HEK293 (cell line): ENCODE measurements around the gene PTPRA.
A peak's percentile ranks its signal among the peaks of the same experiment; 100 is the strongest.

Experiments
- CTCF ChIA-PET: fragments of 350-600 bp; formaldehyde crosslinking; extraction: SDS; loops from one replicate; lab custom pipeline; 2021; ENCODE audit warnings: antibody characterized with exemption; lab: Yijun Ruan, JAX
- POLR2A ChIA-PET: fragments of 300-600 bp; formaldehyde crosslinking; extraction: SDS; loops from one replicate; lab custom pipeline; 2020; ENCODE audit warnings: antibody characterized with exemption, inconsistent platforms; lab: Yijun Ruan, JAX
- H3K27ac ChIP-seq: fragments of 200-500 bp; sonication (Bioruptor generic); 2 replicates; pipeline ENCODE4 v1.5.1; 2014; ENCODE audit warnings: low read depth, low read length, control low read depth, inconsistent platforms; ENCODE audit errors: extremely low read depth
- H3K36me3 ChIP-seq, 2 experiments: fragments of 200-500 bp in 1 of 2; sonication (Bioruptor generic) in 1 of 2; 1 replicate in 1 of 2; 2 replicates in 1 of 2; pipeline ENCODE4 v1.5.1; 2014 to 2017; ENCODE audit warnings: inconsistent platforms in 2 of 2, low read length in 2 of 2; ENCODE audit not compliant: control insufficient read depth in 2 of 2, insufficient read depth in 1 of 2
- H3K4me1 ChIP-seq: fragments of 200-500 bp; sonication (Bioruptor generic); 2 replicates; pipeline ENCODE4 v1.5.1; 2014; ENCODE audit warnings: mild to moderate bottlenecking, low read length, inconsistent platforms; ENCODE audit not compliant: control insufficient read depth, insufficient read depth
- H3K4me3 ChIP-seq: 2 replicates; pipeline ENCODE4 v1.5.1; 2011; ENCODE audit warnings: low read depth, mild to moderate bottlenecking, control low read depth, low read length, moderate library complexity
- H3K9me3 ChIP-seq: fragments of 200-500 bp; sonication (Bioruptor generic); 2 replicates; pipeline ENCODE4 v1.5.1; 2014; ENCODE audit warnings: low read depth, low read length, inconsistent platforms; ENCODE audit not compliant: control insufficient read depth, insufficient read depth
- BCL6B ChIP-seq: fragments of 450-650 bp; formaldehyde crosslinking; IDR thresholded peaks from 2 replicates; pipeline ENCODE4 v1.5.1; 2017; ENCODE audit warnings: missing biosample characterization, missing genetic modification characterization
- EGR2 ChIP-seq: fragments of 450-650 bp; formaldehyde crosslinking; IDR thresholded peaks from 2 replicates; pipeline ENCODE4 v1.5.1; 2016; ENCODE audit warnings: low read depth, missing biosample characterization, missing genetic modification characterization
- OVOL3 ChIP-seq: fragments of 450-650 bp; formaldehyde crosslinking; IDR thresholded peaks from 2 replicates; pipeline ENCODE4 v1.5.1; 2016; ENCODE audit warnings: missing biosample characterization, missing genetic modification characterization
- PBX3 ChIP-seq: sonication (generic); formaldehyde crosslinking; IDR thresholded peaks from 2 replicates; pipeline ENCODE4 v1.8.1; 2022; ENCODE audit warnings: mild to moderate bottlenecking, moderate library complexity, missing genetic modification reagents
- PRDM1 ChIP-seq: fragments of 450-650 bp; formaldehyde crosslinking; IDR thresholded peaks from 2 replicates; pipeline ENCODE4; 2016; ENCODE audit warnings: missing biosample characterization, missing genetic modification characterization
- REPIN1 ChIP-seq: fragments of 450-650 bp; formaldehyde crosslinking; IDR thresholded peaks from 2 replicates; pipeline ENCODE4 v1.5.1; 2017; ENCODE audit warnings: missing biosample characterization, missing genetic modification characterization, low read depth
- SCRT1 ChIP-seq: fragments of 450-650 bp; formaldehyde crosslinking; IDR thresholded peaks from 2 replicates; pipeline ENCODE4 v1.5.1; 2016; ENCODE audit warnings: missing biosample characterization, missing genetic modification characterization, borderline replicate concordance
- SCRT2 ChIP-seq: fragments of 450-650 bp; formaldehyde crosslinking; IDR thresholded peaks from 2 replicates; pipeline ENCODE4 v1.5.1; 2016; ENCODE audit warnings: missing biosample characterization, missing genetic modification characterization
- SETDB1 ChIP-seq: IDR thresholded peaks from one replicate; pipeline ENCODE4 v1.6.1; 2017; ENCODE audit warnings: mild to moderate bottlenecking, low read length, moderate library complexity, mixed read lengths; ENCODE audit not compliant: insufficient read length
- SP2 ChIP-seq: fragments of 450-650 bp; formaldehyde crosslinking; IDR thresholded peaks from 2 replicates; pipeline ENCODE4 v1.5.1; 2016; ENCODE audit warnings: missing biosample characterization, missing genetic modification characterization
- ZFP41 ChIP-seq: fragments of 450-650 bp; formaldehyde crosslinking; IDR thresholded peaks from 2 replicates; pipeline ENCODE4 v1.5.1; 2016; ENCODE audit warnings: missing biosample characterization, missing genetic modification characterization, borderline replicate concordance
- ZIC2 ChIP-seq: fragments of 450-650 bp; formaldehyde crosslinking; IDR thresholded peaks from 2 replicates; pipeline ENCODE4 v1.5.1; 2016; ENCODE audit warnings: missing biosample characterization, missing genetic modification characterization
- ZNF132 ChIP-seq: fragments of 450-650 bp; formaldehyde crosslinking; IDR thresholded peaks from 2 replicates; pipeline ENCODE4 v1.5.1; 2017; ENCODE audit warnings: missing biosample characterization, missing genetic modification characterization, borderline replicate concordance
- ZNF16 ChIP-seq: fragments of 450-650 bp; formaldehyde crosslinking; IDR thresholded peaks from 2 replicates; pipeline ENCODE4 v1.5.1; 2016; ENCODE audit warnings: low read depth, missing biosample characterization, missing genetic modification characterization
- ZNF169 ChIP-seq: fragments of 450-650 bp; formaldehyde crosslinking; IDR thresholded peaks from 2 replicates; pipeline ENCODE4 v1.5.1; 2016; ENCODE audit warnings: missing biosample characterization, missing genetic modification characterization
- ZNF174 ChIP-seq: fragments of 450-650 bp; formaldehyde crosslinking; IDR thresholded peaks from 2 replicates; pipeline ENCODE4 v1.5.0; 2017; ENCODE audit warnings: missing biosample characterization, mild to moderate bottlenecking, missing genetic modification characterization
- ZNF18 ChIP-seq: fragments of 450-650 bp; formaldehyde crosslinking; IDR thresholded peaks from 2 replicates; pipeline ENCODE4 v1.5.1; 2016; ENCODE audit warnings: missing biosample characterization, missing genetic modification characterization
- ZNF2 ChIP-seq: fragments of 450-650 bp; formaldehyde crosslinking; IDR thresholded peaks from 2 replicates; pipeline ENCODE4 v1.5.1; 2016; ENCODE audit warnings: missing biosample characterization, missing genetic modification characterization
- ZNF214 ChIP-seq: fragments of 450-650 bp; formaldehyde crosslinking; IDR thresholded peaks from 2 replicates; pipeline ENCODE4 v1.5.1; 2017; ENCODE audit warnings: missing biosample characterization, mild to moderate bottlenecking, missing genetic modification characterization, borderline replicate concordance
- ZNF239 ChIP-seq: fragments of 450-650 bp; formaldehyde crosslinking; IDR thresholded peaks from 2 replicates; pipeline ENCODE4 v1.5.1; 2016; ENCODE audit warnings: missing biosample characterization, missing genetic modification characterization
- ZNF354C ChIP-seq: fragments of 450-650 bp; formaldehyde crosslinking; IDR thresholded peaks from 2 replicates; pipeline ENCODE4 v1.5.1; 2016; ENCODE audit warnings: missing biosample characterization, missing genetic modification characterization, low read depth, borderline replicate concordance
- ZNF449 ChIP-seq: fragments of 450-650 bp; formaldehyde crosslinking; IDR thresholded peaks from 2 replicates; pipeline ENCODE4 v1.5.1; 2017; ENCODE audit warnings: missing biosample characterization, mild to moderate bottlenecking, missing genetic modification characterization, moderate library complexity
- ZNF600 ChIP-seq: fragments of 450-650 bp; formaldehyde crosslinking; IDR thresholded peaks from 2 replicates; pipeline ENCODE4 v1.5.1; 2016; ENCODE audit warnings: missing biosample characterization, missing genetic modification characterization
- ZNF624 ChIP-seq: fragments of 450-650 bp; formaldehyde crosslinking; IDR thresholded peaks from 2 replicates; pipeline ENCODE4 v1.5.1; 2017; ENCODE audit warnings: missing biosample characterization, missing genetic modification characterization
- ZNF626 ChIP-seq: fragments of 450-650 bp; sonication (Bioruptor Pico); formaldehyde crosslinking; IDR thresholded peaks from 2 replicates; pipeline ENCODE4 v1.5.1; 2018; ENCODE audit warnings: missing biosample characterization, missing genetic modification characterization, inconsistent platforms
- ZNF654 ChIP-seq: fragments of 450-650 bp; formaldehyde crosslinking; IDR thresholded peaks from 2 replicates; pipeline ENCODE4 v1.5.1; 2016; ENCODE audit warnings: low read depth, missing biosample characterization, missing genetic modification characterization
- ZNF660 ChIP-seq: fragments of 450-650 bp; IDR thresholded peaks from 2 replicates; pipeline ENCODE4 v1.5.1; 2018; ENCODE audit warnings: missing biosample characterization, mild to moderate bottlenecking, missing genetic modification characterization
- ZNF768 ChIP-seq: fragments of 450-650 bp; formaldehyde crosslinking; IDR thresholded peaks from 2 replicates; pipeline ENCODE4 v1.5.1; 2018; ENCODE audit warnings: missing biosample characterization, mild to moderate bottlenecking, missing genetic modification characterization

PTPRA gene

GRCh38 chr20:2871111-2871465 is 2.2 kb upstream of the PTPRA start:
- CTCF ChIA-PET, result interaction anchor here (1.4 to 2.4 kb wide), 3 partner anchors 15 to 130 kb away, joined by 4 to 10 read pairs (median 9); no protein-coding TSS in a partner anchor

GRCh38 chr20:2871661-2872458 is 1.4 kb upstream of the PTPRA start:
- H3K4me1 ChIP-seq, result peaks cover 15% of the 10 kb centered on the region
- POLR2A ChIA-PET, result no interaction called here
- no peak for TF ChIP-seq SETDB1
- no peak for TF ChIP-seq ZNF654 (tag by site-specific recombination)
- 0 out of 2 replicates have a peak, but pooled peaks have one; percentile 19 for TF ChIP-seq EGR2 (tag by site-specific recombination)
- TF ChIP-seq OVOL3 (tag by site-specific recombination), result no peak
- no peak for TF ChIP-seq ZIC2 (tag by site-specific recombination)
- no peak for TF ChIP-seq ZNF2 (tag by site-specific recombination)
- TF ChIP-seq ZNF600, result no peak
- TF ChIP-seq ZNF214 (tag by site-specific recombination), result no peak
- TF ChIP-seq ZNF169 (tag by site-specific recombination), result no peak
- no peak for TF ChIP-seq ZNF768 (tag by site-specific recombination)
- TF ChIP-seq ZNF354C, result no peak
- no peak for TF ChIP-seq ZNF174
- TF ChIP-seq PBX3 (CRISPR knock-in tag), result no peak
- no peak for TF ChIP-seq SCRT2 (tag by site-specific recombination)
- no peak for TF ChIP-seq ZNF239 (tag by site-specific recombination)
- TF ChIP-seq BCL6B (tag by site-specific recombination), result no peak
- TF ChIP-seq ZNF132 (tag by site-specific recombination), result no peak
- 0 out of 2 replicates have a peak, but pooled peaks have one; percentile 27 for TF ChIP-seq ZNF18 (tag by site-specific recombination)
- no peak for TF ChIP-seq REPIN1 (tag by site-specific recombination)
- TF ChIP-seq SP2, result 0 out of 2 replicates have a peak, but pooled peaks have one; percentile 23
- no peak for TF ChIP-seq ZNF624 (tag by site-specific recombination)
- no peak for TF ChIP-seq ZNF16 (tag by site-specific recombination)
- TF ChIP-seq PRDM1 (tag by site-specific recombination), result peak; percentile 86
- TF ChIP-seq ZNF660, result no peak

More at GRCh38 chr20:2871111-2871465, 2.2 kb upstream of the PTPRA start:
- Histone ChIP-seq H3K4me1 (peaks cover 15% of the 10 kb centered on the region), H3K27ac (peak overlapping the region; percentile 47; the same call in 1 of the 2 replicates), H3K9me3 (no peaks in the 10 kb centered on the region)
- TF ChIP-seq SCRT1 (tag by site-specific recombination) (no peak), ZNF626 (tag by site-specific recombination) (no peak), ZFP41 (tag by site-specific recombination) (no peak), ZNF449 (tag by site-specific recombination) (peak; percentile 72; the same call in 1 of the 2 replicates), ZNF768 (tag by site-specific recombination) (no peak)
- TF ChIP-seq, all 188 proteins: peak for 1
- Histone ChIP-seq H3K36me3 (peaks cover 0 to 17% of the 10 kb centered on the region in 2 experiments; a peak in 1 of 3 replicates), H3K4me3 (no peak overlapping the region)
- POLR2A ChIA-PET, result interaction anchor here (1.1 kb wide), 1 partner anchor 33 kb away, joined by 3 read pairs; no protein-coding TSS in a partner anchor

More at GRCh38 chr20:2871661-2872458, 1.4 kb upstream of the PTPRA start:
- no peaks in the 10 kb centered on the region for H3K9me3 ChIP-seq
- H3K27ac ChIP-seq, result no peak overlapping the region; the same call in 1 of the 2 replicates
- CTCF ChIA-PET, result interaction anchor here (2.0 to 2.4 kb wide), 2 partner anchors 21 to 129 kb away, joined by 9 to 10 read pairs; no protein-coding TSS in a partner anchor
- peak overlapping the region; percentile 44; the same call in 1 of the 2 replicates for H3K4me3 ChIP-seq
- H3K36me3 ChIP-seq, result peaks cover 0 to 9% of the 10 kb centered on the region in 2 experiments; a peak in 1 of 3 replicates
